ENCODE measurements around the gene DNAH10.

- TF ChIP-seq POLR2A (IDR thresholded peaks at IDR 0.05; ENCODE audit: extremely low read depth, insufficient read length) (no peak), MAX (IDR thresholded peaks at IDR 0.05; ENCODE audit: low read depth, low read length) (no peak)
- TF ChIP-seq, protein P1, sequence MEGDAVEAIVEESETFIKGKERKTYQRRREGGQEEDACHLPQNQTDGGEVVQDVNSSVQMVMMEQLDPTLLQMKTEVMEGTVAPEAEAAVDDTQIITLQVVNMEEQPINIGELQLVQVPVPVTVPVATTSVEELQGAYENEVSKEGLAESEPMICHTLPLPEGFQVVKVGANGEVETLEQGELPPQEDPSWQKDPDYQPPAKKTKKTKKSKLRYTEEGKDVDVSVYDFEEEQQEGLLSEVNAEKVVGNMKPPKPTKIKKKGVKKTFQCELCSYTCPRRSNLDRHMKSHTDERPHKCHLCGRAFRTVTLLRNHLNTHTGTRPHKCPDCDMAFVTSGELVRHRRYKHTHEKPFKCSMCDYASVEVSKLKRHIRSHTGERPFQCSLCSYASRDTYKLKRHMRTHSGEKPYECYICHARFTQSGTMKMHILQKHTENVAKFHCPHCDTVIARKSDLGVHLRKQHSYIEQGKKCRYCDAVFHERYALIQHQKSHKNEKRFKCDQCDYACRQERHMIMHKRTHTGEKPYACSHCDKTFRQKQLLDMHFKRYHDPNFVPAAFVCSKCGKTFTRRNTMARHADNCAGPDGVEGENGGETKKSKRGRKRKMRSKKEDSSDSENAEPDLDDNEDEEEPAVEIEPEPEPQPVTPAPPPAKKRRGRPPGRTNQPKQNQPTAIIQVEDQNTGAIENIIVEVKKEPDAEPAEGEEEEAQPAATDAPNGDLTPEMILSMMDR (IDR thresholded peaks at IDR 0.05; ENCODE audit: low read depth, low read length): no peak
Measured at GRCh38 chr12:123828854-123829547, 66.9 kb downstream of the DNAH10 start.

Data from NB4 (cell line).